Retinal pigment epithelial cell (primary cell): ENCODE results near the gene HIP1R.

ENCODE experiments used
- DNase-seq: peaks from one replicate; pipeline ENCODE4 v3.0.0-alpha.2; 2010; ENCODE audit warnings: low read depth
- H3K4me3 ChIP-seq: 2 replicates; pipeline ENCODE4 v1.5.1; 2011; ENCODE audit warnings: mild to moderate bottlenecking, low read length, control low read depth, moderate library complexity
- TF ChIP-seq, protein P1 (sequence below): conservative IDR thresholded peaks from 2 replicates; pipeline ENCODE4 v1.5.1; 2011; ENCODE audit warnings: low read depth, low read length, control low read depth, inconsistent platforms

HIP1R gene

DNA sequence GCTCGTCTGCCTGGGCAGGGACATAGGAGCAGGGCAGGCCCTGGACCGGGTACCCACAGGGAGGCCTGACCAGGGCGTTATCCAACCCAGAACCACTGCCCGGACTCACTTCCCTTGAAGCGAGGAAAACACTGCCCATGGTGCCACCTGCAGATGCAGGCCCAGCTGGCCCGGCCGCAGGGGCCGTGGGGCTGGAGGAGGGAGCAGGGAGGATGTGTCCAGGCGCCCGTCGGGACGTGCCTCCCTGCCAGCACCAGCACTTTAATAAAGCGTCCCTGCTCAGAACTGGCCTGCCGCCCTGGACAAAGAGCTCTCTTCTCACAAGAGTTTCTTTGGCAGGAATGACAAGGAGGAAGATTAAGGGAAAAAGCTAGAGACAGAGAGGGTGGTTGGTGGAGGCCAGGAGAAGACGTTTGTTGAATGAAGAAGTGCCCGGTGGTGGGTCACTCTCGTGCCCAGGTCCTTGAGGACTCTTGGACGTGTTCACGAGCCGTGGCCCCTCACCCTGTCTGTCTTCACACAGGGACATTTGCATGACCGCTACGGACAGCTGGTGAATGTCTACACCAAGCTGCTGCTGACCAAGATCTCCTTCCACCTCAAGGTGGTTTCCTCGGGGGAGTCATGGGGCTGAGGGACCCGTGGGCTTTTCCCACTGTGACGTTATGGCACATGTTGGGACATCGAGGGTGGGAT is 14.2 kb downstream of the HIP1R start:
- H3K4me3 ChIP-seq: no peak overlapping the region
- no peak for DNase-seq
- TF ChIP-seq, protein P1, sequence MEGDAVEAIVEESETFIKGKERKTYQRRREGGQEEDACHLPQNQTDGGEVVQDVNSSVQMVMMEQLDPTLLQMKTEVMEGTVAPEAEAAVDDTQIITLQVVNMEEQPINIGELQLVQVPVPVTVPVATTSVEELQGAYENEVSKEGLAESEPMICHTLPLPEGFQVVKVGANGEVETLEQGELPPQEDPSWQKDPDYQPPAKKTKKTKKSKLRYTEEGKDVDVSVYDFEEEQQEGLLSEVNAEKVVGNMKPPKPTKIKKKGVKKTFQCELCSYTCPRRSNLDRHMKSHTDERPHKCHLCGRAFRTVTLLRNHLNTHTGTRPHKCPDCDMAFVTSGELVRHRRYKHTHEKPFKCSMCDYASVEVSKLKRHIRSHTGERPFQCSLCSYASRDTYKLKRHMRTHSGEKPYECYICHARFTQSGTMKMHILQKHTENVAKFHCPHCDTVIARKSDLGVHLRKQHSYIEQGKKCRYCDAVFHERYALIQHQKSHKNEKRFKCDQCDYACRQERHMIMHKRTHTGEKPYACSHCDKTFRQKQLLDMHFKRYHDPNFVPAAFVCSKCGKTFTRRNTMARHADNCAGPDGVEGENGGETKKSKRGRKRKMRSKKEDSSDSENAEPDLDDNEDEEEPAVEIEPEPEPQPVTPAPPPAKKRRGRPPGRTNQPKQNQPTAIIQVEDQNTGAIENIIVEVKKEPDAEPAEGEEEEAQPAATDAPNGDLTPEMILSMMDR: no peak

DNA sequence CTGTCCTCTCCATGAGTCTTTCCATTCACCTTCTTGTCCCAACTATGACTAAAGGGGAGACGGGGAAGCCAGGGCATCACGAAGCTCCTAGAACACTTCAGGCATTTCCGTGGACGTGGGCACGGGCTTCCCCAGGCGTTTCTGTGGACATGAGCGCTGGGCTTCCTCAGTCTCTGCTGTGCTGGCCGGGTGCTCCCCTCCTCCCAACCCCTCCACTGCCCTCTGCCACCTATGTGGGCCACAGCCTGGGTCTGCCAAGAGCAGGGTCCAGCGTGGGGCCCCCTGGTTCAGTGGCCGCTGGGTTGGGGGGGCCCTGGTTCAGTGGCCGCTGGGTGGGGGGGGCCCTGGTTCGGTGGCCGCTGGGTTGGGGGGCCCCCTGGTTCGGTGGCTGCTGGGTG is 14.8 kb downstream of the HIP1R start:
- H3K4me3 ChIP-seq: no peak overlapping the region
- TF ChIP-seq, protein P1: no peak
- no peak for DNase-seq

DNA sequence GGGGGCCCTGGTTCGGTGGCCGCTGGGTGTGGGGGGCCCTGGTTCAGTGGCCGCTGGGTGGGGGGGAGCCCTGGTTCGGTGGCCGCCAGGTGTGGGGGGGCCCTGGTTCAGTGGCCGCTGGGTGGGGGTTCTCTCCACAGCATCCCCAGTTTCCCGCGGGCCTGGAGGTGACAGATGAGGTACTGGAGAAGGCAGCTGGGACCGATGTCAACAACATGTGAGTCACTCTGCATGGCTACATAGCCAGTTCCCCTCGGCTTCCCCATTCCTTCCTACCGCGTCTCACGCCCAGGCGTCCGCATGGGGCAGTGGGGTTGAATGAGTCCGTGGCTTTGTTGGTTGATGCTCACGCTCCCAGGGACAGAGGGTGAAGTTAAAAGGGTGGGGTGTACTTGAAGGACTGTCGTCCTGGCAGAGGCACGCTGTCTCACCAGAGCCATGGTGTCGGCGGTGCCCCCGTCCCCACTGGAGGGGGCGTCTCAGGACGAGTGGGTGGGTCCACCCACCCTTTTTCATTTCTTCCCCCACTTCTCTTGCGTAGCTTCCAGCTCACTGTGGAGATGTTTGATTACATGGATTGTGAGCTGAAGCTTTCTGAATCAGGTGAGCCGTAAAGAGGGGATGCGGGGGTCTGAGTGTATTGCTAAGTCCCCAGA is 15.6 kb downstream of the HIP1R start:
- TF ChIP-seq, protein P1: no peak
- no peak for DNase-seq
- H3K4me3 ChIP-seq: no peak overlapping the region

- H3K4me3 ChIP-seq: no peak overlapping the region
- DNase-seq: no peak
- TF ChIP-seq, protein P1: no peak
Observed at GRCh38 chr12:122851820-122852219, 16.6 kb downstream of the HIP1R start.

- H3K4me3 ChIP-seq: no peak overlapping the region
- DNase-seq: no peak
- TF ChIP-seq, protein P1: no peak
Observed at GRCh38 chr12:122852336-122853275, 17.3 kb downstream of the HIP1R start.

GRCh38 chr12:122853582-122854245 is 18.5 kb downstream of the HIP1R start:
- TF ChIP-seq, protein P1: no peak
- no peak for DNase-seq
- no peak overlapping the region for H3K4me3 ChIP-seq
